ENCODE measurements around the gene NPLOC4. TPM values are rescaled to one million over a fixed set of nuclear protein-coding genes. Genes with fewer than 3 reads are reported as not detected.

The NPLOC4 gene
- total RNA-seq, 1 experiment from 2014 or later: 146 TPM

GRCh38 chr17:81672954-81673353 lies 36.0 kb upstream of the NPLOC4 start:
- Mint-ChIP-seq H3K27me3 (ENCODE audit: unreplicated experiment) (no peaks in the 10 kb centered on the region), H3K4me3 (ENCODE audit: low read depth, unreplicated experiment) (no peak overlapping the region), H3K9me3 (ENCODE audit: low read depth, unreplicated experiment) (no peaks in the 10 kb centered on the region), H3K36me3 (ENCODE audit: insufficient read depth, unreplicated experiment) (peaks cover 72% of the 10 kb centered on the region), H3K27ac (ENCODE audit: unreplicated experiment) (no peak overlapping the region), H3K4me1 (ENCODE audit: low read depth, unreplicated experiment) (peaks cover 12% of the 10 kb centered on the region)
- no TSS peak for BruUV-seq (replicated peaks)
- CTCF ChIA-PET: no interaction called here
- no peak for TF ChIP-seq CTCF (IDR thresholded peaks at IDR 0.05; ENCODE audit: unreplicated experiment)
- DNase-seq: no peak
- intact Hi-C loops (cut with micrococcal nuclease; ENCODE audit: unreplicated experiment): no loop called here

GRCh38 chr17:81672504-81672903 lies 35.6 kb upstream of the NPLOC4 start:
- TF ChIP-seq CTCF (IDR thresholded peaks at IDR 0.05; ENCODE audit: unreplicated experiment): no peak
- no peaks in the 10 kb centered on the region for H3K9me3 Mint-ChIP-seq (ENCODE audit: low read depth, unreplicated experiment)
- no peak overlapping the region for H3K4me3 Mint-ChIP-seq (ENCODE audit: low read depth, unreplicated experiment)
- no peak overlapping the region for H3K27ac Mint-ChIP-seq (ENCODE audit: unreplicated experiment)
- no peak for DNase-seq
- H3K27me3 Mint-ChIP-seq (ENCODE audit: unreplicated experiment): no peaks in the 10 kb centered on the region
- intact Hi-C loops (cut with micrococcal nuclease; ENCODE audit: unreplicated experiment): no loop called here
- H3K4me1 Mint-ChIP-seq (ENCODE audit: low read depth, unreplicated experiment): peaks cover 16% of the 10 kb centered on the region
- CTCF ChIA-PET: no interaction called here
- H3K36me3 Mint-ChIP-seq (ENCODE audit: insufficient read depth, unreplicated experiment): peaks cover 77% of the 10 kb centered on the region
- BruUV-seq (replicated peaks): no TSS peak

- BruUV-seq (replicated peaks): no TSS peak
- peaks cover 74% of the 10 kb centered on the region for H3K36me3 Mint-ChIP-seq (ENCODE audit: insufficient read depth, unreplicated experiment)
Observed at GRCh38 chr17:81667754-81668153, 30.8 kb upstream of the NPLOC4 start.

GRCh38 chr17:81666342-81667191 lies 29.7 kb upstream of the NPLOC4 start, which contains the start of the genes CCDC137 and OXLD1:
TSS of gene CCDC137 (plus strand) at chr17:81666737. CDS start at chr17:81666767, 30 bp downstream.
TSS of gene OXLD1 (minus strand) at chr17:81666605. CDS start at chr17:81666577, 28 bp downstream.
- no peak for TF ChIP-seq CTCF (IDR thresholded peaks at IDR 0.05; ENCODE audit: unreplicated experiment)
- peaks cover 20% of the 10 kb centered on the region for H3K4me1 Mint-ChIP-seq (ENCODE audit: low read depth, unreplicated experiment)
- peak within 1 kb of the TSS; percentile 82 for H3K4me3 Mint-ChIP-seq (ENCODE audit: low read depth, unreplicated experiment)
- CTCF ChIA-PET: interaction anchor here (0.6 kb wide), 1 partner anchor 38 kb away, joined by 3 read pairs; no protein-coding TSS in a partner anchor
- intact Hi-C loops (cut with micrococcal nuclease; ENCODE audit: unreplicated experiment): no loop called here
- H3K9me3 Mint-ChIP-seq (ENCODE audit: low read depth, unreplicated experiment): no peaks in the 10 kb centered on the region
- no TSS peak for BruUV-seq (replicated peaks)
- peak within 1 kb of the TSS; percentile 62 for H3K27ac Mint-ChIP-seq (ENCODE audit: unreplicated experiment)
- peaks cover 62% of the 10 kb centered on the region for H3K36me3 Mint-ChIP-seq (ENCODE audit: insufficient read depth, unreplicated experiment)
- peak; percentile 97 for DNase-seq
- no peaks in the 10 kb centered on the region for H3K27me3 Mint-ChIP-seq (ENCODE audit: unreplicated experiment)

More at GRCh38 chr17:81667754-81668153, 30.8 kb upstream of the NPLOC4 start:
- intact Hi-C loops (cut with micrococcal nuclease; ENCODE audit: unreplicated experiment): no loop called here
- H3K27me3 Mint-ChIP-seq (ENCODE audit: unreplicated experiment): no peaks in the 10 kb centered on the region
- CTCF ChIA-PET: interaction anchor here (0.6 kb wide), 1 partner anchor 139 kb away, joined by 3 read pairs; no protein-coding TSS in a partner anchor
- peak overlapping the region; percentile 62 for H3K27ac Mint-ChIP-seq (ENCODE audit: unreplicated experiment)
- DNase-seq: no peak
- H3K9me3 Mint-ChIP-seq (ENCODE audit: low read depth, unreplicated experiment): no peaks in the 10 kb centered on the region
- H3K4me1 Mint-ChIP-seq (ENCODE audit: low read depth, unreplicated experiment): peaks cover 20% of the 10 kb centered on the region
- no peak for TF ChIP-seq CTCF (IDR thresholded peaks at IDR 0.05; ENCODE audit: unreplicated experiment)
- H3K4me3 Mint-ChIP-seq (ENCODE audit: low read depth, unreplicated experiment): peak overlapping the region; percentile 82
